ENCODE results near the gene CR2.
"Not testable (repeated sequence)": the region's sequence is repeated elsewhere in the genome, so short reads cannot be mapped to it uniquely, and the experiment has no call there.

The CR2 gene

DNA sequence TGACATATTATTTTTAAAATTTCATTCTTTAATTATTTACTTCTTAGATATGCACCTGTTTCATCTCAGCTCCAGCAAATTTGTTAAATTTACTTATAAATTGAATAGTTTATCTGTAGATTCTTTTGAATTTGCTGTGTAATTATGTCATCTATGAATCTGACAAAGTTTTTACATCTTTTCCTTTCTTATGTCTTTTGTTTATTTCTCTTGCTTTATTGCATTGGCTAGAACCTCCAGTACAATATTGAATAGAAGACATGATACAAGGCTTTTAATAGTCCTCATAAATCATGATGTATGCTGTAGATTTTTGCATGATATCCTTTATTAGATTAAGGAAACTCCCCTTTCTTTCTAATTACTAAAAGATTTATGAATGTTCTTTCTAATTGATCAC, 62.6 kb downstream of the CR2 start:
- no peaks in the 10 kb centered on the region for H3K4me1 ChIP-seq (ENCODE audit: control extremely low read depth in 1 of 4, control insufficient read depth in 4 of 4, insufficient read depth in 4 of 4, low read length in 3 of 4)
- ChIA-PET POLR2A (no interaction called here), CTCF (no interaction called here)
- no peak overlapping the region for H3K27ac ChIP-seq (ENCODE audit: insufficient read depth in 1 of 2, low read depth in 1 of 2, low read length in 2 of 2, poor library complexity in 1 of 2, severe bottlenecking in 2 of 2)
- no peaks in the 10 kb centered on the region for H3K36me3 ChIP-seq (ENCODE audit: control insufficient read depth in 4 of 4, insufficient read depth in 4 of 4, low read length in 3 of 4)
- H3K4me3 ChIP-seq (ENCODE audit: control insufficient read depth in 1 of 7, extremely low read depth in 1 of 7, insufficient read depth in 4 of 7, low read depth in 2 of 7, low read length in 6 of 7): no peak overlapping the region
- H3K9me3 ChIP-seq (ENCODE audit: control extremely low read depth in 1 of 5, control insufficient read depth in 4 of 5, insufficient read depth in 2 of 5, low read depth in 1 of 5, low read length in 4 of 5): peaks cover 0 to 4% (median 0%) of the 10 kb centered on the region in 5 experiments
- no peaks in the 10 kb centered on the region for H3K27me3 ChIP-seq (replicated peaks in 2 of 5; ENCODE audit: control insufficient read depth in 4 of 5, insufficient read depth in 5 of 5, low read length in 4 of 5)
- DNase-seq: no peak

- no peaks in the 10 kb centered on the region for H3K4me1 ChIP-seq (ENCODE audit: control extremely low read depth in 1 of 4, control insufficient read depth in 4 of 4, insufficient read depth in 4 of 4, low read length in 3 of 4)
- CTCF ChIA-PET: interaction anchor here (1.0 to 1.3 kb wide), 2 partner anchors 19 to 47 kb away, joined by 3 to 4 read pairs; no protein-coding TSS in a partner anchor
- peak overlapping the region in 1 of 2 experiments; percentile 64 for H3K27ac ChIP-seq (ENCODE audit: insufficient read depth in 1 of 2, low read depth in 1 of 2, low read length in 2 of 2, poor library complexity in 1 of 2, severe bottlenecking in 2 of 2)
- WGBS (ENCODE audit: insufficient coverage): 90% methylated on average over 4 of the region's 4 CpGs
- DNase-seq: no peak
- POLR2A ChIA-PET: no interaction called here
- H3K36me3 ChIP-seq (ENCODE audit: control insufficient read depth in 4 of 4, insufficient read depth in 4 of 4, low read length in 3 of 4): no peaks in the 10 kb centered on the region
- peaks cover 0 to 4% (median 0%) of the 10 kb centered on the region in 5 experiments for H3K9me3 ChIP-seq (ENCODE audit: control extremely low read depth in 1 of 5, control insufficient read depth in 4 of 5, insufficient read depth in 2 of 5, low read depth in 1 of 5, low read length in 4 of 5)
- H3K27me3 ChIP-seq (replicated peaks in 2 of 5; ENCODE audit: control insufficient read depth in 4 of 5, insufficient read depth in 5 of 5, low read length in 4 of 5): no peaks in the 10 kb centered on the region
- no peak overlapping the region for H3K4me3 ChIP-seq (ENCODE audit: control insufficient read depth in 1 of 7, extremely low read depth in 1 of 7, insufficient read depth in 4 of 7, low read depth in 2 of 7, low read length in 6 of 7)
Observed at GRCh38 chr1:207518608-207519236, 64.6 kb downstream of the CR2 start.

- 92% methylated on average over 13 of the region's 23 CpGs for WGBS (ENCODE audit: insufficient coverage)
- Histone ChIP-seq H3K27me3 (replicated peaks in 2 of 5; ENCODE audit: control insufficient read depth in 4 of 5, insufficient read depth in 5 of 5, low read length in 4 of 5) (no peaks in the 10 kb centered on the region), H3K9me3 (ENCODE audit: control extremely low read depth in 1 of 5, control insufficient read depth in 4 of 5, insufficient read depth in 2 of 5, low read depth in 1 of 5, low read length in 4 of 5) (peaks cover 0 to 4% (median 0%) of the 10 kb centered on the region in 5 experiments), H3K36me3 (ENCODE audit: control insufficient read depth in 4 of 4, insufficient read depth in 4 of 4, low read length in 3 of 4) (no peaks in the 10 kb centered on the region), H3K4me1 (ENCODE audit: control extremely low read depth in 1 of 4, control insufficient read depth in 4 of 4, insufficient read depth in 4 of 4, low read length in 3 of 4) (no peaks in the 10 kb centered on the region), H3K27ac (ENCODE audit: insufficient read depth in 1 of 2, low read depth in 1 of 2, low read length in 2 of 2, poor library complexity in 1 of 2, severe bottlenecking in 2 of 2) (peak overlapping the region in 1 of 2 experiments; percentile 64), H3K4me3 (ENCODE audit: control insufficient read depth in 1 of 7, extremely low read depth in 1 of 7, insufficient read depth in 4 of 7, low read depth in 2 of 7, low read length in 6 of 7) (no peak overlapping the region)
- CTCF ChIA-PET: interaction anchor here (1.0 to 1.3 kb wide), 2 partner anchors 20 to 46 kb away, joined by 3 to 4 read pairs; no protein-coding TSS in a partner anchor
- POLR2A ChIA-PET: no interaction called here
- DNase-seq: peak; percentile 61 to 87 (median 72)
Observed at GRCh38 chr1:207519505-207520399, 65.6 kb downstream of the CR2 start.

- H3K27me3 ChIP-seq (replicated peaks in 2 of 5; ENCODE audit: control insufficient read depth in 4 of 5, insufficient read depth in 5 of 5, low read length in 4 of 5); H3K9me3 ChIP-seq (ENCODE audit: control extremely low read depth in 1 of 5, control insufficient read depth in 4 of 5, insufficient read depth in 2 of 5, low read depth in 1 of 5, low read length in 4 of 5); H3K4me3 ChIP-seq (ENCODE audit: control insufficient read depth in 1 of 7, extremely low read depth in 1 of 7, insufficient read depth in 4 of 7, low read depth in 2 of 7, low read length in 6 of 7); H3K36me3 ChIP-seq (ENCODE audit: control insufficient read depth in 4 of 4, insufficient read depth in 4 of 4, low read length in 3 of 4); DNase-seq; H3K4me1 ChIP-seq (ENCODE audit: control extremely low read depth in 1 of 4, control insufficient read depth in 4 of 4, insufficient read depth in 4 of 4, low read length in 3 of 4); CTCF ChIA-PET; POLR2A ChIA-PET: not testable (repeated sequence)
- WGBS (ENCODE audit: insufficient coverage): 92% methylated on average over 7 of the region's 10 CpGs
- H3K27ac ChIP-seq (ENCODE audit: insufficient read depth in 1 of 2, low read depth in 1 of 2, low read length in 2 of 2, poor library complexity in 1 of 2, severe bottlenecking in 2 of 2): peak overlapping the region in 1 of 2 experiments; percentile 51
Observed at GRCh38 chr1:207520400-207521345, 66.5 kb downstream of the CR2 start.

DNA sequence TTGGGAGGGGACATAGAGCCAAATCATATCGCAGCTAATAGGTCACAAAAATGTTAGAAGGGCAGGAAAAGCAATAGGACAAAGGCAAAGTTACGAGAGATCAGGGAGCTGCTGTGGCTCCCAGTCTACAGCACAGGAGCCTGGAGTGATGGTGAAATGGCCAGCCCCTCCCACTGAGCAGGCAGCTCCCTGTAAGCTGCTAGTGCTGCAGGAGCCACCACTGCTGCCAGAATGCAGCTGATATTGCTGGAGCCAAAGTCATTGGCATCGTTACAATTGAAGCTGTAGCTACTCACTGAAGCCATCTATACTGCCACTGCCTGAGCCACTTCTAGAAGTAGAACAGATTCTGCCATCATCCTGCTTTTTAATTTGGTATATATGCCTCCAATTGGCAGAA, 71.1 kb downstream of the CR2 start:
- DNase-seq; H3K9me3 ChIP-seq (ENCODE audit: control extremely low read depth in 1 of 5, control insufficient read depth in 4 of 5, insufficient read depth in 2 of 5, low read depth in 1 of 5, low read length in 4 of 5); H3K4me1 ChIP-seq (ENCODE audit: control extremely low read depth in 1 of 4, control insufficient read depth in 4 of 4, insufficient read depth in 4 of 4, low read length in 3 of 4); H3K36me3 ChIP-seq (ENCODE audit: control insufficient read depth in 4 of 4, insufficient read depth in 4 of 4, low read length in 3 of 4); H3K27me3 ChIP-seq (replicated peaks in 2 of 5; ENCODE audit: control insufficient read depth in 4 of 5, insufficient read depth in 5 of 5, low read length in 4 of 5); CTCF ChIA-PET; H3K27ac ChIP-seq (ENCODE audit: insufficient read depth in 1 of 2, low read depth in 1 of 2, low read length in 2 of 2, poor library complexity in 1 of 2, severe bottlenecking in 2 of 2); POLR2A ChIA-PET; H3K4me3 ChIP-seq (ENCODE audit: control insufficient read depth in 1 of 7, extremely low read depth in 1 of 7, insufficient read depth in 4 of 7, low read depth in 2 of 7, low read length in 6 of 7): not testable (repeated sequence)
- no CpG with 5 or more reads among the region's 3 CpGs for WGBS (ENCODE audit: insufficient coverage)

DNA sequence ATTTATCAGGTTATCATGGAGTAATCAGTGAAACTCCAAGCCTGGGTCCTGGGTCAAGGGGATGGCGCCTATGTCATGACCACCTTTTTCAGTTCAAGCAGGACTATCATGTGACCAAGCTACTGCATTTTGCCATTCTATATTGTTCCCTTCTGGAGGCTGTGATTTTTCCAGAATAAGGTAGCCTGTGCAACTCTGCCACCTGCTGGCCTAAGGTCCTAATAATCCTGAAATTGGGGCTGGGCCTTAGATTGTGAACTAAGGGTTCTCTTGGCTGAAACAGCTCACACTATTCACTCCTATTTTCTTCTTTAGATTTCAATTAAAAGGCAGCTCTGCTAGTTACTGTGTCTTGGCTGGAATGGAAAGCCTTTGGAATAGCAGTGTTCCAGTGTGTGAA, 74.3 kb downstream of the CR2 start:
- no CpG with 5 or more reads among the region's 1 CpG for WGBS (ENCODE audit: insufficient coverage)
- H3K4me1 ChIP-seq (ENCODE audit: control extremely low read depth in 1 of 4, control insufficient read depth in 4 of 4, insufficient read depth in 4 of 4, low read length in 3 of 4); H3K4me3 ChIP-seq (ENCODE audit: control insufficient read depth in 1 of 7, extremely low read depth in 1 of 7, insufficient read depth in 4 of 7, low read depth in 2 of 7, low read length in 6 of 7); CTCF ChIA-PET; H3K9me3 ChIP-seq (ENCODE audit: control extremely low read depth in 1 of 5, control insufficient read depth in 4 of 5, insufficient read depth in 2 of 5, low read depth in 1 of 5, low read length in 4 of 5); POLR2A ChIA-PET; H3K27me3 ChIP-seq (replicated peaks in 2 of 5; ENCODE audit: control insufficient read depth in 4 of 5, insufficient read depth in 5 of 5, low read length in 4 of 5); DNase-seq; H3K36me3 ChIP-seq (ENCODE audit: control insufficient read depth in 4 of 4, insufficient read depth in 4 of 4, low read length in 3 of 4); H3K27ac ChIP-seq (ENCODE audit: insufficient read depth in 1 of 2, low read depth in 1 of 2, low read length in 2 of 2, poor library complexity in 1 of 2, severe bottlenecking in 2 of 2): not testable (repeated sequence)

All from common myeloid progenitor, CD34-positive (primary cell).